Measurements from ENCODE around the gene NINL. TPM values are rescaled to one million over a fixed set of nuclear protein-coding genes. Genes with fewer than 3 reads are reported as not detected.
"Not testable (repeated sequence)": the region's sequence is repeated elsewhere in the genome, so short reads cannot be mapped to it uniquely, and the experiment has no call there.

The NINL gene
- total and polyA plus RNA-seq, 2 of the 8 experiments (the other 6 are each of a cell fraction or from before 2014, with no cell fraction given): 15.3 to 30.0 TPM

- POLR2A ChIA-PET (ENCODE audit: partially characterized antibody); H3K4me1 ChIP-seq (replicated peaks in 1 of 4; ENCODE audit: control insufficient read depth in 3 of 4, insufficient read depth in 4 of 4, low read length in 3 of 4); H4K8ac ChIP-seq (ENCODE audit: extremely low read depth, insufficient read depth, low read length); H3K9ac ChIP-seq (replicated peaks in 1 of 4; ENCODE audit: extremely low read depth in 1 of 4, low read depth in 3 of 4, low read length in 3 of 4); CTCF ChIA-PET (ENCODE audit: partially characterized antibody); H3K4me2 ChIP-seq (ENCODE audit: insufficient read depth in 1 of 2, low read depth in 2 of 2, low read length in 2 of 2); H3K79me1 ChIP-seq (ENCODE audit: low read depth, low read length); H3K27me3 ChIP-seq (replicated peaks in 1 of 4; ENCODE audit: control insufficient read depth in 3 of 4, extremely low read depth in 1 of 4, insufficient read depth in 3 of 4, low read length in 3 of 4); H3K23me2 ChIP-seq (ENCODE audit: low read depth, low read length); H2BK120ac ChIP-seq (replicated peaks; ENCODE audit: low read depth, low read length); H2AK5ac ChIP-seq (ENCODE audit: low read depth, low read length); H3K14ac ChIP-seq (ENCODE audit: insufficient read length); H3K23ac ChIP-seq (ENCODE audit: insufficient read length); H2AFZ ChIP-seq (ENCODE audit: low read length); H3K9me3 ChIP-seq (ENCODE audit: insufficient read depth in 2 of 2, low read depth in 1 of 2, low read length in 1 of 2); H4K91ac ChIP-seq (replicated peaks; ENCODE audit: insufficient read length, low read length); H3K27ac ChIP-seq (ENCODE audit: low read depth, low read length); H3K4ac ChIP-seq (replicated peaks; ENCODE audit: insufficient read length, low read depth, low read length); H3K56ac ChIP-seq (replicated peaks; ENCODE audit: insufficient read length, low read depth, low read length); H4K5ac ChIP-seq (ENCODE audit: insufficient read length, low read depth, low read length); H3K36me3 ChIP-seq (ENCODE audit: control insufficient read depth in 2 of 4, insufficient read depth in 4 of 4, low read length in 3 of 4); H2BK20ac ChIP-seq (ENCODE audit: low read length); H4K20me1 ChIP-seq (replicated peaks in 1 of 2; ENCODE audit: control insufficient read depth in 1 of 2, insufficient read depth in 2 of 2, low read length in 2 of 2); H3K18ac ChIP-seq (ENCODE audit: extremely low read depth, low read length); DNase-seq (ENCODE audit: low read depth in 1 of 2, low spot score in 2 of 2); H2BK5ac ChIP-seq (ENCODE audit: low read depth, low read length); H2BK15ac ChIP-seq (ENCODE audit: low read length); FAIRE-seq; H3K4me3 ChIP-seq (ENCODE audit: extremely low read depth in 1 of 4, insufficient read depth in 2 of 4, low read depth in 3 of 4, low read length in 4 of 4); H2BK12ac ChIP-seq (ENCODE audit: low read depth, low read length): not testable (repeated sequence)
- peaks cover 0 to 43% of the 10 kb centered on the region in 2 experiments; a peak in 2 of 4 replicates for H3K79me2 ChIP-seq (ENCODE audit: control insufficient read depth in 1 of 2, insufficient read depth in 2 of 2, low read length in 2 of 2)
- WGBS, 2 experiments (ENCODE audit: extremely low coverage in 1 of 2, insufficient coverage in 1 of 2, insufficient read length in 1 of 2, insufficient replicate concordance in 2 of 2, low coverage in 1 of 2, low lambda C conversion rate in 2 of 2, missing lambda C conversion rate in 1 of 2): no CpG with 5 or more reads among the region's 31 CpGs
Measured at GRCh38 chr20:25561771-25562170, 23.6 kb downstream of the NINL start.
